GDM1 (cell line): ENCODE results near the gene TAB2.
"Not testable (repeated sequence)": the region's sequence is repeated elsewhere in the genome, so short reads cannot be mapped to it uniquely, and the experiment has no call there.

Experiments used
- DNase-seq: peaks from one replicate; lab custom pipeline; 2025; lab: John Stamatoyannopoulos, UW

Gene TAB2

DNA sequence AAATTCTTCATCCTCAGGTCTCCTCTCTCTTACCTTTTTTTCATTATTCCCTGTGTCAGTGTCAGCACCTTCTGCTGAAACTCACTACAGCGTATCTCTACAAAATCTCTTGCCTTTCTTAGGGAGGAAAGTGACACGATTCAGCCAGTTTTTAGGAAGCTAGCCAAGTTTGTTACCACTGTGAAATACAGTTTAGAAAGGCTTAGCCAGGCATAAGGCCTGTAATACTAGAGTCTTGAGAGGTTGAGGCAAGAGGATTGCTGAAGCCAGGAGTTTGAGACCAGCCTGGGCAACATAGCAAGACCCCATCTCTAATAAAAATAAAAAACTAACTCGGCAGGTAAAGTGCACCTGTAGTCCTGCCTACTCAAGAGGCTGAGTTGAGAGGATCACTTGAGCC lies 16.7 kb downstream of the TAB2 start:
- no peak for DNase-seq

DNA sequence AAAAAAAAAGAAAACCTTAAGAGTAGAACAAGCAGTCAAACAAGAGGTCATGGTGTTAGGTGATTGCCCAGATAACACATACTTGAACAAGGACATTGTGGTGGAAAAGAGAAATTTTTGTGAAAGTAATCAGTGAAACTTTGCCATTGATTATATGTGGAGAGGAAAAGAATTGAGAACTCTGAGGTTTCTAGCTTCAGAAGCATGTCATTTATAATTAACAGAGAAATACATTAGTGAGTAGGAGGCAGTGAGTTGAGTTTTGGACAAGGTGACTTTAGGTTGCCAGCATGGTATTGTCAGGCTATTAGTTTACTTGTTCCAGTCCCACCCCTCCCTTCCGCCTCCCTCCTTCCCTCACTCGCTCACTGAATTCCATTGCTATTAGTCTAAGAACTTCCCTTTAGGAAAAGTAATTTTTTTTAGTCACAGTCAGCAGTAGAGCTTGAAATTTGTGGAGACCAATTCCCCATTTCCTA lies 17.2 kb downstream of the TAB2 start:
- no peak for DNase-seq

DNA sequence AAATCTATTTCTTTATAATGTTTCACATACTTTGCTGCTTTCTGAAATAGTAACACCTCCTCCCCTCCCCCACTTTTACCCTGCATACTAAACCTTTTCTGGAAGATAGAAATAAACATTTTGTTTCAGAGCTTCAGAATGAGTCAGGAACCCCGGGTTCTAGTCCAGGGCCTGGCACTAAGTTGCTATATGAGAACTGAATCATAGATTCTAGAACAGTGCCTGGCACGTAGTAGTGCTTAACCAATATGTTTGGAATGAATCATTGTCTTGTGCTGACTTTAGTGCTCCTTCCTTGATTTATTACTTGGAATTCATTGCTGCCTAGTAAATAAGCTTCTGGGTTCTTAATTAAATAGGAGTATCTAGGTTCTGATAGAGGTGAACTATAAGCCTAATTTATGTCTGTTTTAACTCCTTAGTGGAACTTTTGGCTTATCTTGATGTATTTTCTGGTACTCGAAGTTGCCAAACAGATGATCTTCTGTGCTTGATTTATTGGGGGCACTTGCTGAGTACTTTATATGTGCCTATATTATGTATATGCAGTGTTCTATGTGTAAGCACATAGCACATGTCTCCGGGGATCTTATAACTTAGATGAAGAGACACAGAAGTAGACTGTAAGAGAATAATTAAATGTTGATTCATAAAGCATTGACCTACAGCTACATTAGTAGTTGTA lies 18.6 kb downstream of the TAB2 start:
- no peak for DNase-seq

DNA sequence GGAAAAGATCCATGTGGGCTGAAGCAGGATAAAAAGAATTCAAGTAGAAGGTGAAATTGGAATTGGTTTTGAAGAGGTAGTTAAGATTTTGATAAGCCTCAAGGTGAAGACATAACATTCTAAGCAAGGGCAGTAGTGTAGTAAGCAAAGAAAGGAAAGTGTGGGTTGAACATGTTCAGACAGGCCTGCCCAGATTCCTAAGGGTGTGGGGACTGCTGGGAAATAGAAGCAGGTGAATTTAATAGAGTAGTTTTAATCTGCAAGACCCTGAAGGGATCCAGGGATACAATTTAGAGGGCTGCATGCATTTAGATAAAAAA lies 19.1 kb downstream of the TAB2 start:
- no peak for DNase-seq

DNA sequence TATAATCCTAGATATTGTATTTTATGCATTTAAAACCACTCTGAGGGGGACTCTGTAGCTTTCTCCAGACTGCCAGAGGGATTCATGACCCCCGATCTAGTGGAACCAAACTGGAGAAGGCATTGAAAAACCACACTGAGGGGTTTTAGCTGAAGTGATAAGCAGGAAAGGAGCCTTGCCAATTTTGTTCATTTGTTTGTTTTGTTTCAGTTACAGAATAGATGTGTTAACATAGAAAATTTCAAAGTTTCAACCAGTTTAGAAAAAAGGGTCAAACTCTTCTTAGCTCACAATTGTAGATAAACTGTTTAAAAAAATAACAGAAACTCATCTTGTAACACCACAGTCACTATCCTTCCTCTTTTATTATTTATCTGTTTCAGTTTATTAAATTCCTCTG lies 19.8 kb downstream of the TAB2 start:
- DNase-seq, result no peak

DNA sequence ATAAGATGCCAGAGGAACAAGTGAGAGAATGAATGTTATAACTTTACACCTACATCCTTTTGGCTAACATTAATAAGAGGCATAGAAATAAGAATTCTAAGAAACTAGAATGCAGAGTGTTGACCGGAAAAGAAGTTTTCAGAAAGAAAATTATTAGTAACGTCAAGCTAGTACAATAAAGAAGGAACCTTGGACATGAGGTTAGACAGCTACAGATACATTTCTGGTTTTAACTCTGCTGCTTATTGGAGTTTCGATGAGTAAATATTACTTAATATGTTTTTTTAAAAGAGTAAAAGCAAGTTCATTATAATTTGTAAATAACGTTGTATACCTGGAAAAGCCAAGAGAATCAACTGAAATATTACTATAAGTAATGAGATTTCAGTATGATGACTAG lies 22.7 kb downstream of the TAB2 start:
- no peak for DNase-seq

DNA sequence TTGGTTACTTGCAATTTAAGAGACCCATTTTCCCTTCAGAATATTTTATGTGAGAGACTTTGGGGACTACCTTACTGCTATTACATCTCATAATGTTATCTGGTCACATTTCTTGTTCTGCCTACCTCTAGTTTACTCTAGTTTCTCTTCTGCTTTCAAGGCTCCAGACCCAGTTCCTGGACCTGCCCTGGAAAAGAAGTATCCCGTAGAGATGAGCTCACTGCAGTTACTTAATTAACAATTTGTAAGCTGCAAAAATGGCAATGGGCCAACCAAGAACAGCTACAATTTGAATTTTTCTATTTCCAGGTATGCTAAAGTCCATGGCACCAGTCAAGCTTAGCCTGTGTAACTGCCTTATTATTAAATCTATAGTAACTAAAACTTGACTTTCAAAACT lies 25.0 kb downstream of the TAB2 start:
- DNase-seq, result no peak

DNA sequence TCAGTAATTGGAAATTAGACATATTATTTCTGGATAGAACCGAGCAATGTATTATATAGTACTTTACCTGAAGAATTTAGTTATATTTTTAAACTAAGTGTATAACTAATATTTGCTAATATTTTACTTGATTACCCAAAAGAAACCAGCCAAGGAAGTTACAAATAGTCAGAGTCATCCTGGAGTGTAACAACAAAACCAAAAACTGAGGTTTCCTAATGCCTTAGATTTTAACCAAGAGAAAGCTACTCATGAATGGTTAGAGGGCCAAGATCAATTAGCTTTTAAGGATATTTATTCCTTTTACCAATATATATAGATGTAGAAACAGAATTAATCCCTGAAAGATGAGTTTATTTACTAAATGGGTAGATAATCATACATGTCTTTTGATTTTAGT lies 26.0 kb downstream of the TAB2 start:
- DNase-seq, result no peak

DNA sequence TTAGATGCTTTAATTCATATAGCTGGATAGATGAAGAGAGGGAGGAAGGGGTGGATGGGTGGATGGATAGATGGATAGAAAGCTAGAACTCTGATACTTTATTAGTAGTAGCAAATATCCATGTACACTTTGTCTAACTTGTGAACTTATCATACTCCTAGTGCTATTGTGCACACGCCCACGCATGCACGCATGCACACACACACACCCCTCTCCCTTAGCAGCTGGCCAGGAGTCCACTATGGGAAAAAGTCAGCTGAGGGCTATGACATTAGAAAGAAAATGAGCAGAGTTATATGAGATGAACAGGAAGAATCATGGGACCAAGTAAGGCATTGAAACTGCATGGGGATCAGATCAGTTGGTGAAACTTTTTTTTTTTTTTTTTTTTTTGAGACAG lies 28.6 kb downstream of the TAB2 start:
- no peak for DNase-seq

DNA sequence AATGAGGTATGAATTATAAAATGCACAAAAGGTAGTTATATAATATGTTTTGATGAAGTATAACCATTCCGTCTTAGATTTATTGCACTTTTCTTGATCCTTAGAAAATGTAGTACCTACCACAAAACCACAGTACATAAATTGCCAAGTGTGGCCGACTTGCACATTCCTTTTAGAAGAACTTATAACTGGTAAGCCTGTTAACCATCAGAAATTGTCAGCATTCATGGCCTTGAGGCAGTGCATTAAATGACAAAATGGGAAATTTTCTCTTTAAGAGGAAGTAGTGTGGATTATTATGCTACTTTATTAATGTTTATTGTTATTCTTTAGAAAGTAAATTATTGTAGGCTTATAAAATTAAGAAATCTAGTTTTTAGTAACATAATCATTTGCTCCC lies 29.6 kb downstream of the TAB2 start:
- no peak for DNase-seq

DNA sequence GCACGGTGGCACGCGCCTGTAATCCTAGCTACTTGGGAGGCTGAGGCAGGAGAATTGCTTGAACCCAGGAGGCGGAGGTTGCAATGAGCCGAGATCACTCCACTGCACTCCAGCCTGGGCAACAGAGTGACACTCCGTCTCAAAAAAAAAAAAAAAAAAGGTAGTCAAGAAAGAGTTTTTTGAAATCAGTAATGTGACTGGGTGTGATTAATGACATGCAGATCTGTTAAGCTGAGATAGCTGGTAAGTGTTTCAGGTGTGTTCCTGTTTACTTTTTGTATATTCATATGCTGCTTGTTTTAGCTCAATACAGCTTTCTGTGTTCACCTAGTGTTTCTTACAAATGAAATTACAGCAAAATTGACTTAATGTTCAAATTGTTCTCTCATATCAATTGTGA lies 31.8 kb downstream of the TAB2 start:
- not testable (repeated sequence) for DNase-seq

DNA sequence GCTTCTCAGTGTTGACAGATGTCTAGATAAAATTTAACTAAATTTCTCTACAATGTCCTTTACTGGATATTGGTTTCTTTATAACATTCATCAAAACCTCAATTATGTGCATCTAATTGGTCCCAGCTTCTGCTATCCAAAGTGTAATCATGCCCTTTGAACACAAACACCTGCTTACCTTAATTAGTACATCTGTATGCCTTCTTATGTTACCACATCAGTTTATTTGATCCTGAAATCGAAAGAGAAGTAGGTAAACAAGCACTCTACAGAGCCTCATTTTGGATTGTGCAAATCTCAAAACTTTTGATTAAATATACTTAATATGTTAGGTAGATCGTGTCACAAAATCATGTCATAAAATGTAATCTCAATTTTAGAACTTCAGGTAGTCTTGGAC lies 36.5 kb downstream of the TAB2 start:
- DNase-seq, result no peak

DNA sequence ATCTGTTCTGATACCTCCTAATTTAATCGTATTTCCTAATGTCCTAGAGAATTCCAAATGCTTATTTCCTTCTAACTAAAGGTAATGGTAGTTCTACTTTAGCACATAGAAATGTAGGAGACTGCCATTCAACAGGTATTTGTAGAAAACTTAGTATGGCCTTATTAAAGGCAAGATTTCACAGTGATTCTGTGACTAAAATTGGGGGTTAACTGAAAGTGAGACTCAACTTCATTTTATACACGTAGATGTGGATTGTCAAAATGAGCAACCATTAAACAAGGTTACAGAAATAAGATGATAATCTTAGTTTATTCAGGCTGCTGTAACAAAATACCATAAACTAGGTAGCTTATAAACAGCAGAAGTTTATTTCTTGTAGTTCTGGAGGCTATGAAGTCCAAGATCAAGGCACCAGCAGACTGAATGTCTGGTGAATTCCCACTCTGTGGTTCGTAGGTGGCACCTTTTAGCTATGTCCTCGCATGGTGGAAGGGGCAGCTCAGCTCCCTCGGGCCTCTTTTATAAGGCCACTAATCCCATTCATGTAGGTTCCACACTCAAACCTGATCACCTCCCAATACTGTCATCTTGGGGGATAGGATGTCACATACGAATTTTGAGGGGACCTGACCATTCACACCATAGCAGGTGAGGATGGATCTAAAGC lies 38.7 kb downstream of the TAB2 start:
- no peak for DNase-seq

DNA sequence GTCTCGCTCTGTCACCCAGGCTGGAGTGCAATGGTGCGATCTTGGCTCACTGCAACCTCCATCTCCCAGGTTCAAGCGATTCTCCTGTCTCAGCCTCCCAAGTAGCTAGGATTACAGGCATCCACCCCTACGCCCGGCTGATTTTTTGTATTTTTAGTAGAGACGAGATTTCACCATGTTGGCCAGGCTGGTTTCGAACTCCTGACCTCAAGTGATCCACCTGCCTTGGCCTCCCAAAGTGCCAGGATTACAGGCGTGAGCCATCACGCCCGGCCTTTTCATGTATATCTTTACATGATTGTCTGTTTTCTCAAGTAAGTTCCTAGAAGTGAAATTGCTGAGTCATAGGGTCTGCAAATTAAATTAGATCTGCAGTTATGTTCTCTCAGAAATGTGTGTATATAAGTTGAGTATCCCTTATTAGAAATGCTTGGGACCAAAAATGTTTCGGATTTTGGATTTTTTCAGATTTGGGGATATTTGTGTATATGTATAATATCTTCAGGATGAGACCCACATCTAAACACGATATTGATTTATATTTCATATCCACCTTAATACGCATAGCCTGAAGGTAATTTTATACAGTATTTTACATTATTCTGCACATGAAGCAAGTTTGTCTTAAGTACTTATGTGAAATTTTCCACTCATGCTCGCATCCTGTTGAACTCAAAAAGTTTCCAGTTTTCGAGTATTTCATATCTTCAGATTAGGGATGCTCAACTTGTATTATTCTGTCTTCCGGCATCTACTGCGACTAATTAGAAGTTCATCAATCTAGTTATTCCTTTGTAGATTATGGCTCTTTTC lies 40.4 kb downstream of the TAB2 start:
- no peak for DNase-seq

DNA sequence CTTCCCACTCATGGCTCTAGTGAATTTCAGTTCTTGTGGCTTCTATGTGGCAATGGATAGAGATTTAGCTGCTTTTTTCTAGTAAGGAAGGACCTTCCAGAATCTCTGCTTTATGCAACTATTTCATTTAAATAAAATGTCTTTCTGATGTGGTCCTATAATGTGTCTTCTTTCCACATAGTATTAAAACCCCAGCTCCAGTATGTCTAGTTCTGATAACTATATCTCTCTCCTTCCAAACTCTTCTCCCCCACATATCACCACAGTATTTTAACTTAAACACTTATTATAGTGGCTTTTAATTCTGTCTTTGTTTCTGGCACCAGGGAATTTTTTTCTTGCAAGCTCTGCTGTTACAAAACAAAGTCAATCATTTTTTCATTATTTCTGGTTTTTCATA lies 41.9 kb downstream of the TAB2 start:
- DNase-seq, result no peak

DNA sequence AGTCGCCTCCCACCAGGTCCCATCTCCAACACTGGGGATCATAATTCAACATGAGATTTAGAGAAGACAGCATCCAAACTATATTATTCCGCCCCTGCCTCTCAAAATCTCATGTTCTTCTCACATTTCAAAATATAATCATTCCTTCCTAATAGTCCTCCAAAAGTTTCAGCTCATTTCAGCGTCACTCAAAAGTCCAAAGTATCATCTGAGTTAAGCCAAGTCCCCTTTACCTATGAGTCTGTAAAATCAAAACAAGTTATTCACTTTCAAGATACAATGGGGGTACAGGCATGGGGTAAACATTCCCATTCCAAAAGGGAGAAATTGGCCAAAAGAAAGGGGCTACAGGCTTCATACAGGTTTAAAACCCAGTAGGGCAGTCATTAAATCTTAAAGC lies 43.0 kb downstream of the TAB2 start:
- DNase-seq, result no peak

DNA sequence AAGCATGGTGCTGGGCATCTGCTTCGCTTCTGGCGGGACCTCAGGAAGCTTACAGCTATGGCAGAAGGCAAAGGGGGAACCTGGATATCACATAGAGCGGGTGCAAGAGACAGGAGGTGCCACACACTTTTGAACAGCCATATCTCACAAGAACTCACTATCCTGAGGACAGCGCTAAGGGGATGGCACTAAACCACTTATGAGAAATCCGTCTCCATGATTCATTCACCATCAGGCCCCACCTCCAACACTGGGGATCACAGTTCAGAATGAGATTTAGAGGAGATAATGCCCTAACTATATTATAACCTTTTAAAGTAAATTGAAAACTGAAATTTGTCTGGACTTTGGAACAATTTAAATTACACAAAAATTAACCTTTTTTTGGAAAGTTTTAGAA lies 44.8 kb downstream of the TAB2 start:
- DNase-seq, result no peak

DNA sequence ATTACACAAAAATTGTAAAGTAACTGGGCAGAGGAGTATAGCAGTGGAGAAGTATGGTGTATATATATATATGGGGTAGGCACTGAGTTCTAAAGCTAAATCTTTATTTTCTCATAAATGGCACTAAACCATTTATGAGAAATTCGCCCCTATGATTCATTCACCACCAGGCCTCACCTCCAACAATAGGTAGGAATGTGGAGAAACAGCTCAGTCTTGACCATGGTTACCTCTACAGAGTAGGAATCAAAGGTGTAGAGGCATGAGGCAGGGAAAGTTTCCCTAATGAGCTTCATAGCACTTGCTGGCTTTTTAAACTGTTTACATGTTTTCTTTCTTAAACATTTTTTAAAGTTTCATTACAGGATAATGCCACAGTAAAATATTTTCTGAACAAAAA lies 45.6 kb downstream of the TAB2 start:
- no peak for DNase-seq

DNA sequence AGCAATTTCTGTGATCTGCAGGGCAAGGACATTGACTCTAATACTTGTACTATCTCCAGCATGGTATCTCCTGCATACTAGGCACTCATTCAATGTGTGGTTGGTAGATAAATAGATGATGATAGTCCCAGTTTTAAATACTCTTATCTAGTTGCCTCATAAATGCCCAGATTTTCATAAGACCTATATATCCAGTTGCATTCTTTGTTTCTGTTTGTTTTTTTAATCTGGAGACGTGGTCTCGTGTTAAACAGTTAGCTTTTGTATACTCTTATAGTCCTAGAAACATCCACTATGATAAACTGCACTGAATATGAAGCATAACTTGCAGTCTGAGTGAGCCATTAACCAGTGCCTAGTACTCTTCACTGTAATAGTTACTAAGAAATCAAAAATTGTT lies 47.0 kb downstream of the TAB2 start:
- no peak for DNase-seq

DNA sequence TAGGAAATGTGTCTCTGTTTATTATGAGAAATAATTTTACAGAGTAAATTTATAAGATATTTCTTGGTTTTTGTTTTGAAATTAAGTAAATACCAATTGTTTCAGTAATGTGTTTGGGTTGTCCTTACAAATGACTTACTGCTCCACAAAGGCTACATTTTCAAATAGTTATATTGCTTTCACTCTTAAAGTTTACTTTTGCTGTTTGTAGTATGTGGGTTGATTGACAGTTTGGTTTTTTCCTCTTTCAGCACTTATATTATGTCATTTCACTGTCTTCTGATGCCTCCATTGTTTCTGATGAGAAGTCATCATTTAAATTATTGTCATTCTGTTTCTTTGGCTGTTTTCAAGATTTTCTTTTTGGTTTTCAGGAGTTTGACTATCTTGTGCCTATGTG lies 47.7 kb downstream of the TAB2 start:
- no peak for DNase-seq

DNA sequence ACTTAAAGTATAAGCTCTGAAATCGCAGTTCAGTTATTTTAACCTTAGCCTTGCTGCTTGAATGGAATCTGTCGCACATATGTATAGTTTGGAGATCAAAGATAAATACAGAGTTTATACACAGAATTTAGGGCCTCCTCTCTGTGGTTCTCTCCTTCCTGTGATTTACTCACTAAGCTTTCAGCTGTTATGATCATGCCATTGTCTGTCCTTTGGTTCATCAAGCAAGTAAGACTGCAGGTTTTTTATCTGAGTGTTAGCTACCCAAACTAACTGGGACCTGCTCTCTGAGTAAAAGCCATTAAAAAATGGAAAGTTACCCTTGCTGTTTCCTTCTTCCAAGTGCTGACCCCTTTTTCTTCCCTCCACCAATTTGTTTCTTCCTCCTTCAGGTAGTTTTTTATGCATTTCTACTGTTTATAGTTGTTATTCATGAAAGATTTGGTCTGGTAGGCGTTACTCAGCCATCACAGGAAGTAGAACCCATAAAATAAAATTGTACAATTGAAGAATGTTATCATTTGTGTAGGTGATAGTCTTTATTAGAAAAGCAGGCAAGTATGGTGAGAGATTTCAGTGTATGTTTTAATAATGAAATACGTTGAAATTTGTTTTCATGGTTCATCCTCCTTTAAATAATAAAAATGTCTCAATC lies 48.9 kb downstream of the TAB2 start:
- no peak for DNase-seq

DNA sequence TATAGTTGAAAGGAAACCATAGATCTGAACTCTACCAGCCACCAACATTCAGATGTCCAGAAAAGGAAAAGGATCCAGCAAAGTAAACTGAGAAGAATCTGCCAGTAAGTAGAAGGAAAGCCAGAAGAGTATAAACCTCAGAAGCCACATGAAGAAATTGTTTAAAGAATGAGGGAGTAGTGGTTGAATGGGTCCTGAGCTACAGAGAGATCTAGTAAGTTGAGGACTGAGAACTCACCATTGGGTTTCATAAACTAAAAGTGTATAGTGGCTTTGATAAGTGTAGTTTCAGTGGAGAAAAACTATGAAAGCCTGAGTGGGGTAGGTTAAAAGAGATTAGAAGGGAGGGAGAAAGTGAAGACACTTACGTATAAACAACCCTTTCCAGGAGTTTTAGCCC lies 50.6 kb downstream of the TAB2 start:
- no peak for DNase-seq

DNA sequence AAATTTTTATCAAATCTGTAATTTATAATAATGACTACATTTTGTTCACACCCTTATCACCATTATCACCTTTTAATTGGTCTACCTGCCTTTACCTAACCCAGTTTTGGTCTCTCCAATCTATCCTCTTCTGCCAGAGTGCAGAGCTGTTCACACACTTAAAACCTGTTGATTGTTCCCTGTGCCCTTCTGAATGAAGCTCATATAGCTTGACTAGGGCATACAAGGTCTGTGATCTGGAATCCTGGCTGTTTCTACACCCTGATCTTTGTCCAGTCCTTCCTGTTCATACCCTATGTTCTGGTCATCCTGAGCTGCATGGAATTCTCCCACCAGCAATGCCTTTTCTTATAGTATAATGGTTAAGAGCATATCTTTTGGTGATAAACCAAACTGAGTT lies 53.6 kb downstream of the TAB2 start:
- no peak for DNase-seq
